Activated CD4-positive, alpha-beta T cell treated with anti-CD3 and anti-CD28 coated beads for 48 hours (primary cell): Measurements from ENCODE around the gene CACNB2.
A peak's percentile ranks its signal among the peaks of the same experiment; 100 is the strongest.

Source experiments
- DNase-seq: peaks from one replicate; pipeline ENCODE4 v3.0.0-alpha.2; 2020

CACNB2 gene

DNA sequence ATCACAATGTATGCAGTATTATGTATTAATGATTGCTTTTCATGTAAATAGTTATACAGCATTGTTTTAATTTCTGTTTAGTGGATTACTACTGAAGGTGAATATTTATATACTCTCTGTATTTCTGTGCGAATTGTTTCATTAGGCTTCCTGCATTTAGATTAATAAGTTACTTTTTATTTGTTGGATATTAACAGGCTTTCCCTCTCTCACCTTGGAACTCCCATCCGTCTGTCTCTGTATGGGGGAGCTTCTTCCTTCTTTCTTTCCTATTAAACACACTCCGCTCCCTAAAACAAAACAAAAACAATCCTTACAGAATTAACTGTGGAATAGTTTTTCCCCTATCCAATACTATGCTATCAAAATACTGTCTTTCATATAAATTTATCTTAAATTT lies 205.1 kb downstream of the CACNB2 start:
- no peak for DNase-seq

DNA sequence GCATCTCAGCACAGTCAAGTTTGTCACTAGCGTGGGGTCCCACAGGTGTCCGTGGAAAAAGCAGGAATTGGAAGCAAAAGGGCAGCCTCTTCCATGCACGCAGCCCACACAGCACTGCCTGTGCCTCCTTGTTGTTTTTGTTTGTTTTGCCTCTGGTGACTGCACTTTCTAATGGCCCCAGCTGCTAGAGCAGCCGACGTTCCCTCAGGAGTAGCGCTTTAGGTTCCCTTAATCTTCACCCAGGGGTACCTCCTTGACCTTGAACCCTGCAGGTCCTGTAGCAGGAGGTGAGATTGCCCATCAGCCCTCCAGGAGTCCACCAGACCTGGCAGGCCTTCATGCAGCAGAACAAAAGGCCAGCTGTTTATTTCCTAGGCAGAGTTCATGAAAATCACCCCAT lies 210.1 kb downstream of the CACNB2 start:
- DNase-seq: no peak

DNA sequence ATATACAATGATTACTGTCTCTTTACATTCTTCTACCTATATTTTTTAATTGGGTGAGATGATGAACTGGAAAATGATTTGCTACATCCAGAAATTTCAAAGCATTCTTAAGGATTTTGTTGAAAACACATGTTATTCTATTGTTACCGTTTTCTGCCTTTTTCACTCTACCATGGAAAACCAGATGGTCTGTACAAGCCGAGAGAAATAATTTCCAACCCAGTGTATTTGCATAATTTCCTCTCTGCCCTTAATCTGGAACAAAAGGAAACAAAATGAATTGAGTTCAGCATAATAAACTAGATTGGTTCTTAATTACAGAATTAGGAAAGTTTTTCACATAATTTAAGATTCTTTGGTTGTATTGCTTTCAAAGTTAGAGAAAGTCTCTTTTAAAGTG lies 211.2 kb downstream of the CACNB2 start:
- no peak for DNase-seq

DNA sequence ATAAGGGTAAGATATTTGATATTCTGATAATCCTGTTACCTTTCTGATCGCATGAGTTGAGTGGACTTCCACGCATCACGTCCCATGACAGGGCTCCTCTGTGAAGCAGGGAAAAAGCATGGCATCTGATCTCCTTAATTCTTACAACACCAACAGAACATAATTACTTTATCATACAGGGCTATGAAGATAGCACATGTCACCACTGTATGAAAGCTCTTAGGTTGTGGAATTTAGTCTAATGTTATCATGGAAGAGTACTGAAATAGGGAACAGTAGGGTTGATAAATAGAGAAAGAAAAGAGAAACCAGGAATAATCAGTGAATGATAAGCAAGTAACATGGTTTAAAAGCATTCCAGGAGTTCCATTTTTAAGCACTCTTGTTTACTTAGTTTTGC lies 212.0 kb downstream of the CACNB2 start:
- DNase-seq: no peak

DNA sequence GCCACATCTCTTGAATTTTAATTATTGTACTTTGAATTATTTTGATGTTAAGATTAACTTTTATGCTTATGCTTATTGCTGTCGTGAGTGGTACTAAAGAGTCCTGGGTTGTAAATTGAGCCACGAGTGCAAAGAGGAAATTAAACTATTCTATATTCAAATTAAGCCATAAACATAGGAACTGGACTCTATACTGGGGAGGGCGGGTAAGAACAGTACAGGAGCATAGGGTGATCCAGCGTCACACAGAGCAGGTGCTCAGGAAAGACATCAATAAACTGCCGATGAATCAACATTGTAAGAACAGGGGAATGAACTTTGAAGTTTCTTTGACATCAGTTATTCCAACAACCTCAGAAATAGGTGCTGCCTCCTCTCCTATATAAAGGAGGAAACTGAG lies 219.6 kb downstream of the CACNB2 start:
- DNase-seq: no peak

DNA sequence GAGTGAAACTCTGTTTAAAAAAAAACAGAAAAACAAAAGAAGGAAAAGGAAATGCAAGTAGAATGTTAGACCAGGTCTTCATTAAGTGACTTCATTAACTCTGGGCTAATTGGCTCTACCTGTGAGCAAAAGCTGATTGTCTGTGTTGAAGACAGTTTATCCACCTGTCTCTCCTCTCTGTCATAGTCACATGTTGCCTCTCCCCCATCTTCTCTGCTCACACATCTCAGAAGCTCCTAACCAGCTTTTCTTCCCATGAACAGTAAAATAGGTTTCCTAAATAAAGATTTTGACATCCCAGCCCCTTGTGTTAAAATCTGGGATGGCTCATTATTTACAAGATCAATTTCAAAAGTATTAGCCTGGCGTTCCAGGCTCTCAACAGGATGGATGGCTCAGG lies 222.7 kb downstream of the CACNB2 start:
- DNase-seq: no peak

DNA sequence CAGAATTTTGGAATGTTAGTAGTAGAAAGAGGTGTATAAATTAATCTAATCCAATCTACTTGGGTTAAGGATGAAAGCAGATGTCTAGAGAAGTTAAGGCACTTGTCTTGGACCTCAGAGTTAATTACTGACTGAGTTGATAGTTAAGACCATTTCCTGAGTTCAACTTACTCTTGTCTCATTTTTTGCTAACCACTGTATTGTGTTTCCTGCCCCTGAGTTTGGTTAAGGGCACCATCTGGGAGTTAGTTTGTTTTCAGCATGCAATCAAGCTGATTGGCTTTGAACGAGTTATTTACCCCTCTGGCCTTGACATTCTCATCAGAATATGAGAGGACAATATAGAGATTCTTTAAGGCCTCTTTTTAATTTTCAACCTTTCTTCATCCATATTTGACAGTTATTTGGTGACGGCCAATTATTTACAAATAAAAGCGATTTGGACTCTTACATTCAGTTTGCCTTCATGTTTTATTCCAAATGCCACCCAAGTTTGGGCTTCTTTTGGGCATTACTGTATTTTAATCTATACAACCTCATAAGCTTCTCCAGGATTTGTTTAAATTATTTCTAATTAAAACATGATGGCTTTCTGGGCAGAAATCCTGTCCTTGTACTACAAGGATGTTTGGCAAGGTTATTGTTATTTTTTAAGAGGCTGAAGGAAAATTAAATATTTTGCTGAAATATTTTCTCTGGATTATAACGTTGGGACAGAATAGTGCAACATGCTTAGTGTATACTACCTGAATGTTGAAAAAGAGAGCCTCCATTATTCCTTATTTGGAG lies 225.0 kb downstream of the CACNB2 start:
- no peak for DNase-seq

DNA sequence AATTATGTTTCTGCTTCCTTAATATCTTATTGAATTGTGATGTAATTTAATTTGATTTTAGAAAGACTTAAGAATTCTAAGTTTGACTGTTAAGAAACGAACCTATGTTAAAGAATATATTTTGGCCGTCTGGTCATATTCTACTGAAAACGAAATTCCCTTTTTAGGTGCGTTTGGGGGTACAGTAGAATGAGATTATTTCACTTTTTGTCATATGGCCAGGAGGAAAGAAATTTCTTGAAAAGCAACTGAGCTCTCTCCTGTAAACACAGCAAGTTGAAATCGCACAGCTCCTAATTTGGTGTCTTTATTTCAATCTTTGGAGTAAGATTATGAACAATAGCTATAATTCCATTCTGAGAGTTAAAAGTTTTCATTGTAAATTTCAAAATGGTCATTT lies 227.6 kb downstream of the CACNB2 start:
- DNase-seq: no peak

DNA sequence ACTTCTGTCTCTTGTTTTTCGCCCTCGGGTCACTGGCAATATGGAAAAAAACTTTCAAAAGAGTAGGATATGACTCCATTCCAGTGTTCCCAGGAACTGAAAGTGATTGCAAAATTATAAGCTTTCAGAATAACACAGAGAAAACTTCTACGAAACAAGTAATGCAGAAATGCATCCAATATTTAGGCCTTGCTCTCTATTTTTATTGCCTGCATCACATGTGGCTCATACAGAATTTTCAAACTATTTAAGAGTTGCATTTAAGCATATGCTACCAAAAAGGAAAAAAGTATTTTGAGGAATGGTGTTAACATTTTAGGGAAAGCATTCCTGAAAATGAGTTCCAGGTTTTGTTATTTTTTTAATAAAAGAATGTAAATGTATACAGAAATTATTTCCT lies 228.0 kb downstream of the CACNB2 start:
- DNase-seq: no peak

DNA sequence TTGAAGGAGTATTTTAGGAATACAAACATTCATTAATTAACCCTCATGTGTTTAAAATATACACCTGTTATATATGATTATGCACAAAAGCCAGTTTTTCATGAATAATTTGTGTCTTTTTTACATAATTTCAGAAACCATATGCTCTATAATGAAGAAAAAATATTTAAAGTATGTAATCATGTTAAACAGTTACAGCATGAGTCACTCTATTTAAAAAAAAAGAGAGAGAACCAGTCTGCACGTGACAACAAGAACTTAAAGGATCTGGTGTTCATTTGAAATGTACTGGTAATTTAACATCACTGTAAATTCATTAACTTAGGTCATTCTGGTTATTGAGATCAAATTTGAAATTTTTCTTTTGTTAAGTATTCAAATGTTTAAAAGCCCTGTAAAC lies 228.5 kb downstream of the CACNB2 start:
- no peak for DNase-seq

DNA sequence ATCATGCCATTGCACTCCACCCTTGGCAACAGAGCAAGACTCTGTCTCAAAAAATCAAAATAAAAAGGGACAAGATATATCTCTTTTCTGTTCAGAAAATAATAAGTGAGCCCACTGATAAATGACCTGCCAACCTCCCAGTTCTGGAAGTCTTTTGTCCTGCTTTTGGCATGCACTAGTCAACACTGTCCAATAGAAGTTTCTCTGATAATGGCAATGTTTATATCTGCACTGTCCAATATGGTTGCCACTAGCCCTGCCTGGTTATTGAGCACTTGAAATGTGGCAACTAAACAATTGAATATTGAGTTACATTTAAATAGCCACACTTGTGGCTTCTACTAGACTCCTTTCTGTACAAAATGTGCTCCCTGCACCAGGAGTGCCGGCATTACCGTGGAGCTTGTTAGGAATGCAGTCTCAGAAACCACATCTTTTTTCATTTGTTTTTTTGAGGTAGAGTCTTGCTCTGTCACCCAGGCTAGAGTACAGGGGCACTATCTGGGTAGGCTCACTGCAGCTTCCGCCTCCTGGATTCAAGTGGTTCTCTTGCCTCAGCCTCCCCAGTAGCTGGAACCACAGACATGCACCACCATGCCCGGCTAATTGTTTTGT lies 229.7 kb downstream of the CACNB2 start:
- DNase-seq: no peak

DNA sequence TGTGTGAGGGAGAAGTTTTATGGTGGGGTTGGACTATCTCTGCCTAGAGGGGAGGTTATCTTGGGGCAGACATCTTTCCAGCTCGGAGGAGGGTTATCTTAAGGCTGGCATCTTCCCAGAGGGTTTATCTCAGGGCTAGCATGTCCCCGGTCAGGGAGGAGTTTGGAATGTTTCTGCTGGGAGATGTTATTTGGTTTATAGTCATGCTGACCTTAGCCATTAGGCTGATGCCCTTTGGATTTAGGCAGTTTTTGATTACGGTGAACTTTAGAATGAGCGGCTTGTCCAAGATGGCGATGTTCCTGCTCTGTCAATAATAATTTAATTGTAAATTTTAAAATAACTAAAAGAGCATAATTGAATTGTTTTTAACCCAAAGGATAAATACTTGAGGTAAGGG lies 236.4 kb downstream of the CACNB2 start:
- no peak for DNase-seq

DNA sequence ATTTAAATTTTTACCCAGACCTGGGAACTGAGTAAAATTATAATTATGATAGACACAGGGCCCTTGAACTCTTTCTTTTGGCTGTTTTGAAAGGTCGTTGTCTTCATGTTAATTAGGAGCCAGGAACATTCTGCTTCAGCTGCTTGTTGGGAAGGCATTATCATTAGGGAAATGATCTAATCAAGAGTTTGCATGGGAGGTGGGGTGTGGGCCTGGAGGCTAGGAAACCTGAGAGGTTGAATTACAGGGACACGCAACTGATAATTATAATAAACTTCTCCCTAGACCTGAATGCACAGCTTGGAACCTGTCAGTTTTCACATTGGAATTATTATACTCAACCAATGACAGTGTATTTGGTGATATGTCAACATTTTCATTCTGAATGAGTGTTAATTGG lies 237.7 kb downstream of the CACNB2 start:
- DNase-seq: no peak

DNA sequence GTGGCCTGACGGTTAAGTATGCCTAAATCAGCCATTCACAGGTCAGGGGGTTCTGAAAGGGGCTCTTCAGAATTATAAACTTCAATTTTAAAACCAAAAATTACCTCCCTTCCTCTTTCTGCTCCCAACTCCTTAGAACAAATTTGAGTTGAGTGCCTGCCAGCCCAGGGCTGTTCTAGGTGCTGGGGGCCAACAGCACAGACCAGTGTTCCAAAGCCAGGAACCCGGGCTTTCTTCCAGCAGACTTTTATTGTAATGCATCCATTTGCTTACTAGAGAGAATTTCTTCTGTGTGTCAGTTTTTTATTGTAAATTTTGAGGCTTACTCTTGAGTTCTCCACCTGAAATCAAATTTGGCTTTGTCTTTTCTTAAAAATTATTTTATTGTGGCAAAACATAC lies 238.5 kb downstream of the CACNB2 start:
- no peak for DNase-seq

DNA sequence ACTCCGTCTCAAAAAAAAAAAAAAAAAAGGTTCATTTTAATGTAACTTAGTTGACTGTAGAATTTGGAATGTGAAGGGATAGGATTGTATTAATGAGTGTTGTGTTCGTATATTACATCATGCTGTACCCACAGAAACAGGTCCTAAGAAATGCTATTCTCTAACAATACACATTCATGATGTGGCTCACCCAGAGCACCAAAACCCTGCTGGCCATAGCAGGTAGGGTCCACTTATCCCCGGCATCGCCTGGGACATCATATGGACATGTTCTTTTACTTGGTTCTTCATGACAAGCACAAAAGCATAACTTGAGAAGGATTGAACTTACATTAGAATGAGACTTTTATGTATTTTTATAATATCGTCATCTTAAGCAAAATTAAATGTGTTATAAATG lies 241.5 kb downstream of the CACNB2 start:
- DNase-seq: no peak

DNA sequence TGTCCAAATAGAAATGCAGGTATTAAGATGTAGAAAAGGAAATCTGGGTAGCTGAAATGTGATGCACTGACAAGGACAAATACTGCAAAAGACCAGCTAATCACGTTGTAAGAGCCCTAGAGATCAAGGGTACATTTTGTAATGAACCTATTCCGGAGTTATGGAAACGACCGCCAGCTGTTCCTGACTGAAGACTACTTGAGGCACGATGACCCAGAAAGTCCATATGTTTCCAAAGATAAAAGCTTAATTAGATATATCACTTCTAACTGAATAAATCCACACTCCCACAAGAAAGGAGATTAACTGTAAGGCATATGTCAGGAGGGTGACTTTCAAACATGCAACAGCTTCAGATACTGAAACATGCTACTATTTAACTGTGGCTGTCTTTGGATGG lies 257.7 kb downstream of the CACNB2 start:
- DNase-seq: no peak

DNA sequence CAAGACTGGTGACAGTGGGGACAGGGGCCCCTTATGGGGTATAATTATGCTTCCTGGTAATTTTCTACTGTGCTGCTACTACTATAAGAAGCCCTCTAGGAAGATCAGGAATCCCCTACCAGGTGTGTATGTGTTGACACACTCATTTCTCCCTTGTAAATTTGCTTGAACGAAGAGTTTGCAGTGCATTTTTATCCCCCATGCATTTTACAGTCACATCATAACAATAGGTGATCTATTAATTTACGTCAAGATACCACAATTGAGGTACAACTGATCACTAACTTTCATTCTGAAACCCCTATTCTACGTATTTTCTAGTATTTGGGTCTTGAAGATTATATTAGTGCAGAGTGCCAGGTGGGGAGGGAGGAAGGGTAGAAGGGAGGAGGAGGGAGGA lies 258.9 kb downstream of the CACNB2 start:
- no peak for DNase-seq

DNA sequence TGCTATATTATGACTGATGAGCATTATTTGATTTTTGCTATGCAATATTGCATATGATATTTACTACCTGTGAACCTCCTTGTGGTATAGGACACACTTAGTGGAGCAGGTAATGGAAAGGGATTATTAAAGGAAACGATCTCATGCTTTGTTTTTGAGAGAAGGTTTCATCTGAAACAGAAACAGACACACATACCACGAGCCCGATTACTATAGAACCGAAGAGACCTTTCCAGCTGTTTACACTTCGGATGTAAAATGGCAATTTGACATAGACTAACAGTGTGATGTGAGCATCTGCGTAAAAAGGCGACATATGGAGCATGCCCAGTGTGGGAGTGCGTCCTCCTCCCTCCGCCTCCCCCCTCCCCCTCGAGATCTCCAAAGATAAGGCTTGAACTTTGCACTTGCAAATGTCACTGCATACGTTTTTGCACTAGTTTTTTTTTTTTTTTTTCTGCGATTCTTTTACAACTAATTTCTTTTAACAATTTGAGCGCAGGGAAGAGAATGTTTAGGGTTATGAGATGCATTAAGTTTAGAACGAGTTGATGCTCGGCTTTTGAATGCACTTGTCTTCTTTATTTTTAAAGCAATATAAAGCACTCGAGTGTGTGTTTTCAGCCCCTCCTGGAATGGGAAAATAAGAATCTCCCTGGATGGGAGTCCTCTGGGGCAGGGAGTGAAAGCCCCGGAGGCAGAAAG lies 260.1 kb downstream of the CACNB2 start:
- DNase-seq: peak; percentile 13

DNA sequence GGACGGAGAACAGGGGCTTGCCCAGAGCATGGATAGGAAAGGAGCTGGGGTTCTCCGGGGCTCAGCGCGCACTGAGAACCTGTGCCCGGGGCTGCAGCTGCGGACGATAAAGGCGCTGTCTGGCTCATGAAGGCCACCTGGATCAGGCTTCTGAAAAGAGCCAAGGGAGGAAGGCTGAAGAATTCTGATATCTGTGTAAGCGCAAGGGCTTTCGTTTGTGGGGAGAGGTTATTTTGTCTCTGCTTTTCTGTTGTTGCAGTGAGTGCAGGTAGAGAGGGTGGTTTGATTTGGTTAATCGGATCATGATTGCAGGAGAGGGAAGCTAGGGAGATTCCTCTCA lies 260.7 kb downstream of the CACNB2 start:
- no peak for DNase-seq

DNA sequence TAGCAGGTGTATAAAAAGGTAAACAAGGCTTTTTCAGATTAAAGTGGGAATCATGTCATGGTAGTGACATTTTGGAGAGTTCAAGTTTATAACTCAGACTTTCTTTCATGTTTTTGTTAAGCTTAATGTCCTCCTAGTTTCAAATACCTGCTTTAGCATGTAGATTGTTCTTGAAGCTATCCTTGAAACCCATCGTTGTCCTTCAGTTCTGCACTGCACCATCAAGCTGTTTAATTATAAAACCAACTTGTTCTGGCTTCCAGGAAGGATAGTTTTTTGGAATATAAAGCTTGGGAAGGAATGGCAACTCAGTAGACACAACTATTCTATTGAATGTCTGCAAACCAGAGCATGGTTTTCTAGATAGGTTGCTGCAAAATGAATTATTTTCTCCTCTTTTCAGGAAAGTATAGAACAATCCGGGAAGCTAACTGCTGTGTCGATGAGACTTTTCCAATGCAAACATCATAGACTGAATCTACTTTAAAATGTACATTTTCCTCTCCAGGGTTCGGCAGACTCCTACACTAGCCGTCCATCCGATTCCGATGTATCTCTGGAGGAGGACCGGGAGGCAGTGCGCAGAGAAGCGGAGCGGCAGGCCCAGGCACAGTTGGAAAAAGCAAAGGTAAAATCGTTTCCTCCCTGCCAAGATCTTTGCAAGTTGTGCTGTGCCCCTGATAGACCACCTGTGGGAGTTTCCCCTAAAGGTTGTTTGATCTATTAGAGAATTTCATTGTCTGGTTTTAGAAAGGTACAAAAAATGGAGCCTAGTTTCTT lies 261.4 kb downstream of the CACNB2 start:
- no peak for DNase-seq

DNA sequence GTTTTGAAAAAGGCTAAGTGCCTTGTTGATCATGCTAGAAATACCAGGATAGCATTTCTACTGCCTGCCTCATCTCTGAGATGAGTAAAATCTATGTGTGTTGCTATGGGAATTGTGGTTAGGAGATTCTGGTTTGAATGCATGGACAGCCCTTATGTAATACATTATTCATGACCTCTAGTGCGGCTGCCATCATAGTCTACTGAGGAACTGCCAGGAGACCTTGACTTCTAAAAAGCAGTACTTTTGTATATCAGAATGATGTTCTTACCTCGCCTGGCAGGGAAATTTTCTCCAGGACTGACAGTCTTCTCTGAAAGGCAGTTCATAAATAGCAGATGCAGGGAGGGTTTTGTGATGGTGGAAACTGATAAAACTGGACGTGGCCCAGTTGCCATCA lies 262.6 kb downstream of the CACNB2 start:
- no peak for DNase-seq

DNA sequence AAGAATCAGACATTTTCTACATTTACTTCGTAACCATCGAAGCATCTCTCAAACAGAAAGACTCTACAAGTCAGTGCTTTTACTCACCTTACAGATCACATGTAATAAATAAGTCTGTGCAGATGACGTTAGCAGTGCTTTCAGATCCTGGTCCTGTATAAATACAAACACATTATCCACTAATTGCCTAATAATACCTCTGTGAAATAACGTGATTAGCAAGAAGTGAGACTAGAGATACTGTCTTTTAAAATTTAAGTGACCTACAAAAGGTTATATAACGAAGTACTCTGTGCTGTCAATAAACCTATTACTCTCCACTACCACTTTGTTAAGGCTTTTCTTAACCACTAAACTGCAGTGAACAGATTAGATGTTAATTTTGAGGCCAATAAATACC lies 264.3 kb downstream of the CACNB2 start:
- no peak for DNase-seq

DNA sequence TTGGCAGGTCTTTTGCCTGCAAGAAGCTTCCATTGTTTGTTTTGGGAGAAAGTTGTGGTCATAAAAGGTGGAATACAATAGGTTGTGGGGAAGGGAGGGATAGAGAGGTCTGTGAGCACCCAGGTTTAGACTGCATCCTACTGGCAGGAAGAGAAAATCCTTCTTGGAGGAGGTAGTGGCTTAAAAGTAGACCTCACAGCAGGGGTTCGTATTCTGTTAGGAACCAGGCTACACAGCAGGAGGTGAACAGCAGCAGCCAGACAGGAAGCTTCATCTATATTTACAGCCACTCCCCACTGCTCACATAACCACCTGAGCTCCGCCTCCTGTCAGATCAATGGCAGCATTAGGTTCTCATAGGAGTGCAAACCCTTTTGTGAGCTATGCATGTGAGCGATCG lies 265.9 kb downstream of the CACNB2 start:
- no peak for DNase-seq
